ENCODE measurements around the gene ELMO2.
A peak's percentile ranks its signal among the peaks of the same experiment; 100 is the strongest.

The ELMO2 gene

DNA sequence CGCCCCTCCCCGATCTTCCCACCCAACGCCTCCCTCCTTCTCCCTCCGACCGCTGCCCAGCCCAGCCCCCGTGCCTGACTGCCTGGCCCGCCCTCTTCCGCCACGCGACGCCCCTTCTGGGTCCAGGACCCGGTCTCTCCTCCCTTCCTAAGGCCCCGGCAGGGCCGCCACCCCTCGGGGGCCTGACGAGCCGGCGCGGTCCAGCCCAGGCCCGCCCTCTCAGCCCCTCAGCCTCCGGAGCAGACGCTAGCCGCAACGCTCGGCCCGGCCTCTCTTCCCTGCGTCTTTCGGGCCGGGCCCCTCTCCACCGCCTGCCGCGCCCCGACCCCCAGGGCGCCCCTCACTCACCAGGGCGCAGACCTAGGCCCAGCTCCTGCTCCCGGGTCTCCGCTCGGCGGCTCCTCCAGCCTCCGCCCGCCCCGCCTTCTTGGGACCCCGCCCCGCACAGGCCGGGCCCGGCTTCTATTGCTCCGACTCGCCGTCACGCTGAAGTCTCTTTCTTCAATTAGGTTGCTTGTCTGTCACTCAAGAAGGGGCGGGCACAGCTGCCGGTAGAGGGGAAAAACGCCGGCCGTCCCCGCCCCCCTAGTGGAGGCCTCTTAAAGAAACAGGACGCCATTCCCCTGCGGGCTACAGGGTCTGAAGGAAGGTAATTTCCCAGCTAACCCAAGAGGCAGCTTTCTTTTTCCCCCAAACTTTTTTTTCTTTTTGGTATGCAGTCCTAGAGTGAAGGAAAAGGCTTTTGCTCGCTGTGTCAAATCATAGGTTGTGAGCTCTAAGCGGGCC lies at the start of gene ELMO2:
Gene ELMO2, minus strand, starts transcription at position 416 of the 786 bp plus-strand sequence. CDS start 12,133 bp downstream, outside the sequence.
- peak; percentile 98 for DNase-seq

- DNase-seq, result no peak
Observed at GRCh38 chr20:46455729-46456128, 49.3 kb upstream of the ELMO2 start.

GRCh38 chr20:46446851-46447250 lies 40.4 kb upstream of the ELMO2 start:
- DNase-seq, result no peak

GRCh38 chr20:46439837-46440236 lies 33.4 kb upstream of the ELMO2 start:
- no peak for DNase-seq

DNA sequence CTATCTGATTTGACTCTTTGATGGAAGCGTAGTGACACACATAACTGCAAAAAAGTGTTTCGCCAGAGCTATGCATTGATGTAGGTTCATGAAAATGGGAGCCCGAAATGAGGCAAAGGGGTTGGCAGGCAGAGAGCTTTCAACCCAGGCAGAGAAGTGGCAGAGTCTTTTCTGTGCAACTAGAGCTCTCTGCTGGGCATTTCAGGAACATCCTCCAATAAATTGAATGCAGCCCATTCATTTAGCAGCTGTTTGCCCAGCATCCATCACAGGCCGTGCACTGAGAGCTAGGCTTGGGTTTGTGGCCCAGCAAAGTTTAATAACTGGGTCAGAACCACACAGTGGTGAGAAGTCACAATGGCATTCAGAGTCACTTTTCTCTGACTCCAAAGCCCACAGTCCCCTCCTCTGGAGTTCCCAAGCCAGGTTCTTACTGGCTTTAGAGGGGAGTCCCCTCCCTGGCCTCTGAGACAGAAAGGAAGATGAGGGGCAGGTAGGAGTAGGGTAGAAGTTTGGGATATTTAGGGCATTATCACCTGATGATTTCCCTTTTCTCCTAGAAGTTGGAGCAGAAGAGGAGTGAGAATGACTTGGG lies 31.8 kb upstream of the ELMO2 start:
- no peak for DNase-seq

DNA sequence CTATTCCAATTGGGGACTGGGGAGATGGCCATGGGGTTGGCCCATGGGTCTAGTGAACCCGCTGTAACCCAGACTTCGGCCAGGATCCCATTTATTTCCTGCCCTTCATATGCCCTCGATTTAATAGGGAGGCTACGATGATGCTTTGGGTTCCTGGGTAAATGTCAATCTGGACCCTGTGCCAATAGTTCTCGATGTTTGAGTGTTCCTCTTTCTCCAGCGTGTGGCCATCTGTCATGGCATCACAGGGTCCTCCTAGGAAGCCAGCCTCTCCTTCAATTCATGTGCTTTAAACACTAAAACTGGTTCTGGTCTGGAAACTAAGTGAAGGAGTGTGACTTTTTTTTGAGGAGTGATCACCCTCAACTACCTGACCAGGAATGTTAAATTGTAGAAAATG lies 28.7 kb upstream of the ELMO2 start:
- no peak for DNase-seq

- DNase-seq, result no peak
Observed at GRCh38 chr20:46434597-46434996, 28.2 kb upstream of the ELMO2 start.

GRCh38 chr20:46433051-46433450 lies 26.6 kb upstream of the ELMO2 start:
- no peak for DNase-seq

DNA sequence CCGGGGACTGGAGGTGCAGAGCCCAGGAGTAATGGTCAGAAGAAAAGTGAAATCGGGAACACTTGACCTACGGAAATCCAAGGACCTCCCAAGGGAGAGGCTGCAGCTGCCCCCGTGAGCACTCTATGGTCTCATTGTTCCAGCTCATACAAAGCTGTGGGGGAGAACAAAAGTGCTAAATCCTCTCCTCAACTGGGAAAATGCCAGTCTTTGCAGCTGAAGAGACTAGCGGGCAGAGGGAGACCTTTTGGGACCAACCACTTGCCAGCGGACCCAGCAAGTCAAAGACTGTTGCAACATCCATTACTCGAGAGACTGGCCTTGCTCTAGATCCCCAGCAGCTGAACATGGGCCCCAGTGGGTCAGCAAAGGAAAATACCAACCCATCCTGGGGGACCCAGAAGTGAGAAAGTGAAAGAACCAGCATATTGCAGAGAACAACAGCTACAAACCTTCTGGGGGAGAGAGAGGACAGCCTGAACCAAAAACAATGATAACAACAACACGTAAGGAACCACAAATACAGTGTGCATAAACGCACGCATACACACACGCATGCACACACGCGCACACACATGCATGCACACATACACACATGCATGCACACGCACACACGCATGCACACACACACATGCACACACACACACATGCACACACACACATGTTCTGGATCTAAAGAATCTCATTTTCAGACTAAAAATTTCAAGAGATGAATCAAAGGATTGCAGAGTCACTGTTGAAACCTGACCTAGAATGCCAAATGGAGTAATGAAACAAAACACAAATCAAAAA lies 24.7 kb upstream of the ELMO2 start:
- DNase-seq, result no peak

GRCh38 chr20:46427384-46427783 lies 21.0 kb upstream of the ELMO2 start:
- DNase-seq, result no peak

DNA sequence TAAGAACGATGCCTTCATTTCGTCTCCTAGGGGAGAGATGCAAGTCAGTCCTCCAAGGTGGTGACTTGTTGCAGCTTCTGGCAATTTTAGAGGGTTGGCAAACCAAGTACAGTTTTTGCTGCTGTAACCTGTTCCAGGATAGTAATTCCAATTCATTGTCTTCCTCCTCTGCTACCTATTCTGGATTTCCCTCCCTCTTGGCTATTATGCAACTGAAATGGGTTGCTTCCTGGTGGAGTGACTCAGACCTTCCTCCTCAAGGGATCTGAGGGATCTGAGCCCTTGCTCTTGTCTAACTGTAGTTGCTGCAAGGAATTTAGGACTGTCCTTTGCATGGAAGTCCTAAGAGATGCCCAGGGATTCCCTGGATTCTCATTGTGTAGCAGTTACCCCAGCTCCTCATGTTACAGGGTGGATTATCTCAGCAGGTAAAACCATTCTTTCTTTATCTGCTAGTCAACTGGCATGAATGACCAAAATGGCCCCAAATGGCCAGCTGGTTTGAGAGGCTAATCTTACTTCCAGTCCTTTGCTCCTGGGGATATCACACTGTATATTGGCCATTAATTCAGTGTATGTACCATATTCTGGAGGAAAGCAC lies 17.6 kb upstream of the ELMO2 start:
- DNase-seq, result no peak

GRCh38 chr20:46423342-46423741 lies 16.9 kb upstream of the ELMO2 start:
- no peak for DNase-seq

DNA sequence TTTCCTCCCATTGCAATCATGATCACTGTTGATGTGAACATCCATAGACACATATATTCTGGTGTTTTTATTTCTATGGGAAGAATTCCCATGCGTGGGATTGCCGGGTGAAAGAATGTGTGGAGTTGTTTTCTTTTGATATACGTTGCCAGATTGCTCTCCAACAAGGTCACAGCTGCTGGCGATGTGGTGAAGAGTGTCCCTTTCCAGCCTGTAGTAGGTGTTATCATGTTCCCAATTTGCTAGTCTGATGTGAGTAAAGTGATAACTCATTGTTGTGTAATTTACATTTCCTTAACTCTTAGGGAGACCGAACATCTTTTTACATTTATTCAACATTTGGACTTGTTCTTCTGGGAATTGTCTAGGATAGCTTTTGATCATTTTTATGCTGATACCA lies 14.5 kb upstream of the ELMO2 start:
- DNase-seq, result no peak

GRCh38 chr20:46419882-46420281 lies 13.5 kb upstream of the ELMO2 start:
- no peak for DNase-seq

DNA sequence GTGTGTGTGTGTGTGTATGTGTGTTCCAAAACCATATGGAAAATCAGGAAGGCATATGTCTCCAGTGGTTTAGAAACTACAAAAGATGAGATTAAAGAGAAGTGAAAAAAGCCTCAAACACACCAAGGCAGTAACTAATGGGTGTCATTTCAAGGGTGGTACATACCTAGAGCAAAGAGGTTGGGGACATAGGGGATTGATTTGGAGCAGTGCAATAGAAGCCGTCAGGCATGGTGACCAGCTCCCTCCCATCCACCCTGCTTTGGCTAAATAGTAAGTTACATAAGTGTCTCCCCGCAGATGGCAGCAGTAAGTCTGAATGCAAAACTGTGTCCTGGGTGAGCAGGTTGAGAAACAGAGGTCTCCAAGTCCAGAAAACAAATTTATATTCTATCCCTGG lies 10.4 kb upstream of the ELMO2 start:
- no peak for DNase-seq

GRCh38 chr20:46416421-46416820 lies 10.0 kb upstream of the ELMO2 start:
- DNase-seq, result no peak

DNA sequence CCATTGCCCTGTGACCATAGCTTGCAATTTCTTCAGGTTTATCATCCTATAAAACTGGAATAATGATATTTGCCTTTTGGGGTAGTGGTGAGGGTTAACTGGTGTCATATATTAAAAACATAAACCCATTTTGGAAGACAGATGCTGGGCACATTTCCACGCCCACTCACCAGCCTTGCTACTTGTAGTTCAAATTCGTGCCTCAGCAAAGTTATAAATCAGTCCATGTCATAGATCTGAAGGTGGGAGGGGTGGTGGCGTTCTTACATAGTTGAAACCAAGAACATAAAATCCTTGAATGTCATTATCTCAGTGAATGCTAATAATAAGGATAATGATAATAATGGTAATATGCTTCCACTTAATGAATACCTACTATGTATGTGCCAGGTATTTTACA lies 9.4 kb upstream of the ELMO2 start:
- DNase-seq, result no peak

- no peak for DNase-seq
Observed at GRCh38 chr20:46414608-46415007, 8.2 kb upstream of the ELMO2 start.

GRCh38 chr20:46411637-46412036 lies 5.2 kb upstream of the ELMO2 start:
- no peak for DNase-seq

DNA sequence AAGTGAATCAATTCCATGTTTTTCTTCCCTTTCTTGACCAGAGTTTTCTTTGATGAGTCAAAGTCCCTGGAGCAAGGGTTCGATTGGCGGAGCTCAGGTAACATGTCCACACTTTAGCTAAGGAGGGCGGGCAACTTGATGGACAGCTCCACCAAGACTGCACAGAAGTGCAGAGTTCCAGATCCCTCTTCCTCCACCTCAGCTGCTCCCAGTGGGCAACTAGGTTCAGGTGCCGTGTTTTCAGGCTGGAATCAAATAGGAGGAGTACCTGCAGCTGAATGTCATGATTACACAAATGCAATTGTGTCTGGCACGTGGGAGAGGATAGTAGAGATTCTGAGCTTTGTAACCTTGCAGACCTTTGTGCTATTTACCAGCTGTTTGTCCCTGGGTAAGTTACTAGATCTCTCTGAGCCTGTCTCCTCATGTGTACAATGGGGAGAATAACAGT lies 1.9 kb upstream of the ELMO2 start:
- DNase-seq, result no peak

DNA sequence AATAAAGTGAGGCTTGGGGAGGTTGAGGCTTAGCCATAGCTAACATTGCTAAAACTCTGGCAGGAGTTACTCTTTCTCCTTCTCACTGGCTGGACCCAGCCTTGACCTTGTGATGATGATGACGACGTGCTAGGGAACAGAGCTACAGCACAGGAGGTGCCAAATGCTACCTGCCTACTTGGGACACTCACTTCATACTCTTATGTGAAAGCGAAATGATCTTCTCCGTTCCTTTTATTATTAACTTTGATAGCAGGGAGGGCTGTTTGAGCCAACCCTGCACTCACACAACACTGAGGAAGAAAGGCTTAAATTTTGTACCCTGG lies 1.2 kb upstream of the ELMO2 start:
- no peak for DNase-seq

GRCh38 chr20:46406986-46407670 lies 713 bp upstream of the ELMO2 start:
- peak; percentile 93 for DNase-seq

GRCh38 chr20:46402331-46402811 lies 4.0 kb downstream of the ELMO2 start:
- no peak for DNase-seq
